SU-DHL-6 (cell line): ENCODE results near the gene IZUMO1R.

Source experiments
- H2AFZ ChIP-seq: fragments of 200-600 bp; sonication (generic); 2 replicates; pipeline ENCODE4 v1.6.1; 2014; ENCODE audit warnings: low read depth, mild to moderate bottlenecking, moderate library complexity, mixed read lengths, antibody characterized with exemption, low read length; ENCODE audit not compliant: severe bottlenecking
- H3F3A ChIP-seq: fragments of 200-600 bp; shearing (Covaris generic); 2 replicates; pipeline ENCODE4 v1.6.0; 2016; ENCODE audit warnings: antibody characterized with exemption, mild to moderate bottlenecking; ENCODE audit not compliant: insufficient read depth
- H3K27ac ChIP-seq: fragments of 200-600 bp; sonication (generic); 2 replicates; pipeline ENCODE4 v1.5.1; 2016; ENCODE audit warnings: low read depth, mild to moderate bottlenecking, low read length, moderate library complexity, mixed read lengths
- H3K27me3 ChIP-seq: fragments of 200-600 bp; sonication (generic), shearing (Covaris generic); 2 replicates; pipeline ENCODE4 v1.6.0; 2014; ENCODE audit warnings: mild to moderate bottlenecking, low read length
- H3K36me3 ChIP-seq: fragments of 200-600 bp; sonication (generic); 2 replicates; pipeline ENCODE4 v1.6.1; 2014; ENCODE audit warnings: mild to moderate bottlenecking, low read length, mixed read lengths
- H3K4me2 ChIP-seq: fragments of 300-600, 200-600 bp; shearing (Covaris generic), sonication (generic); 2 replicates; pipeline ENCODE4 v1.6.0; 2014; ENCODE audit warnings: low read length, low read depth, mild to moderate bottlenecking; ENCODE audit not compliant: poor library complexity, severe bottlenecking
- H3K4me3 ChIP-seq: fragments of 200-600 bp; sonication (generic); 2 replicates; pipeline ENCODE4 v1.5.1; 2014; ENCODE audit warnings: antibody characterized with exemption, low read length, mild to moderate bottlenecking, mixed read lengths; ENCODE audit not compliant: insufficient read depth, poor library complexity, severe bottlenecking
- H3K79me2 ChIP-seq: fragments of 200-600 bp; sonication (generic); 2 replicates; pipeline ENCODE4 v1.6.1; 2014; ENCODE audit warnings: mild to moderate bottlenecking, low read length, moderate library complexity; ENCODE audit not compliant: insufficient read depth
- H3K9ac ChIP-seq: fragments of 200-600 bp; sonication (generic); 2 replicates; pipeline ENCODE4 v1.7.0; 2014; ENCODE audit warnings: mild to moderate bottlenecking, low read length
- H3K9me2 ChIP-seq: fragments of 200-600 bp; sonication (generic); replicated peaks from 2 replicates; pipeline ENCODE4 v1.6.1; 2014; ENCODE audit warnings: low read length; ENCODE audit not compliant: insufficient read depth
- H3K9me3 ChIP-seq: fragments of 200-600 bp; sonication (generic); 2 replicates; pipeline ENCODE4 v1.6.1; 2014; ENCODE audit warnings: low read length, mixed read lengths; ENCODE audit not compliant: insufficient read depth
- H4K20me1 ChIP-seq: fragments of 200-600 bp; sonication (generic); 2 replicates; pipeline ENCODE4 v1.6.1; 2014; ENCODE audit warnings: low read depth, mild to moderate bottlenecking, antibody characterized with exemption, low read length, moderate library complexity, mixed read lengths
- CTCF ChIP-seq: fragments of 200-600 bp; sonication (generic); IDR thresholded peaks from one replicate; pipeline ENCODE4 v1.5.1; 2017; ENCODE audit warnings: antibody characterized with exemption, mild to moderate bottlenecking, low read length, moderate library complexity; ENCODE audit not compliant: insufficient read depth, poor library complexity, severe bottlenecking
- EZH2phosphoT487 ChIP-seq: fragments of 200-600 bp; sonication (generic), shearing (Covaris generic); conservative IDR thresholded peaks from 2 replicates; pipeline ENCODE4 v1.6.1; 2018; ENCODE audit warnings: mild to moderate bottlenecking, antibody characterized with exemption, low read length, moderate library complexity, mixed read lengths

IZUMO1R gene

GRCh38 chr11:94283678-94284077 is 20.7 kb upstream of the IZUMO1R start:
- H3K4me2 ChIP-seq: no peak overlapping the region

GRCh38 chr11:94295534-94295933 is 8.8 kb upstream of the IZUMO1R start:
- Histone ChIP-seq H3K4me2 (no peak overlapping the region), H3K9me3 (no peaks in the 10 kb centered on the region), H3K27me3 (no peaks in the 10 kb centered on the region), H4K20me1 (no peaks in the 10 kb centered on the region), H3K36me3 (no peaks in the 10 kb centered on the region), H3K27ac (no peak overlapping the region), H3K79me2 (no peaks in the 10 kb centered on the region), H3K4me3 (no peak overlapping the region), H2AFZ (no peak overlapping the region), H3K9ac (no peak overlapping the region), H3K9me2 (no peaks in the 10 kb centered on the region), H3F3A (no peaks in the 10 kb centered on the region)
- no peak for TF ChIP-seq EZH2phosphoT487
- TF ChIP-seq CTCF: no peak

More at GRCh38 chr11:94283678-94284077, 20.7 kb upstream of the IZUMO1R start:
- Histone ChIP-seq H3K36me3 (no peaks in the 10 kb centered on the region), H3K9me2 (no peaks in the 10 kb centered on the region), H3K27me3 (no peaks in the 10 kb centered on the region), H4K20me1 (no peaks in the 10 kb centered on the region), H3F3A (no peaks in the 10 kb centered on the region), H3K9me3 (no peaks in the 10 kb centered on the region), H3K27ac (no peak overlapping the region), H3K4me3 (no peak overlapping the region), H3K9ac (no peak overlapping the region), H3K79me2 (no peaks in the 10 kb centered on the region), H2AFZ (no peak overlapping the region)
- TF ChIP-seq EZH2phosphoT487: no peak
- no peak for TF ChIP-seq CTCF

GRCh38 chr11:94297985-94298576 is 6.3 kb upstream of the IZUMO1R start:
- Histone ChIP-seq H3K4me3 (no peak overlapping the region), H3K9ac (no peak overlapping the region), H3K9me3 (no peaks in the 10 kb centered on the region), H3K4me2 (no peak overlapping the region), H3K36me3 (no peaks in the 10 kb centered on the region), H3F3A (no peaks in the 10 kb centered on the region), H3K79me2 (no peaks in the 10 kb centered on the region), H2AFZ (no peak overlapping the region), H3K27me3 (no peaks in the 10 kb centered on the region), H3K27ac (no peak overlapping the region), H4K20me1 (no peaks in the 10 kb centered on the region), H3K9me2 (no peaks in the 10 kb centered on the region)
- TF ChIP-seq CTCF (no peak), EZH2phosphoT487 (no peak)
